ENCODE results near the gene MBD3. TPM values are rescaled to one million over a fixed set of nuclear protein-coding genes. Genes with fewer than 3 reads are reported as not detected.

MBD3 gene
- total RNA-seq, 2 experiments from 2014 or later, result 34.3 to 35.2 TPM

GRCh38 chr19:1590641-1591397 lies 1.8 kb downstream of the MBD3 start:
- ATAC-seq (ENCODE audit: poor library complexity) (no peak), DNase-seq (peak in 6 of 14 experiments; percentile 21 to 58 (median 28))
- H3K27me3 ChIP-seq (ENCODE audit: control insufficient read depth in 1 of 2, insufficient read depth in 2 of 2, low read length in 2 of 2), result no peaks in the 10 kb centered on the region
- peaks cover 2% of the 10 kb centered on the region for H3K36me3 ChIP-seq (ENCODE audit: insufficient read depth, low read length)
- H3K4me3 ChIP-seq (ENCODE audit: low read length), result peak overlapping the region; percentile 88
- intact Hi-C loops (cut with DNase I, micrococcal nuclease), result loop anchor here in 1 of 2 experiments (2.0 kb wide), 1 partner anchor 22 kb away; the partner anchor contains the start of gene MEX3D
- H3K4me3 Mint-ChIP-seq, result peak overlapping the region; percentile 86
- H3K4me1 Mint-ChIP-seq (ENCODE audit: low read depth), result peaks cover 25% of the 10 kb centered on the region
- H3K36me3 Mint-ChIP-seq (ENCODE audit: low read depth), result peaks cover 15% of the 10 kb centered on the region
- ChIA-PET POLR2A (interaction anchor here (1.2 to 1.9 kb wide), 2 partner anchors 15 to 62 kb away, joined by 4 to 13 read pairs; partner anchors contain the start of genes TCF3 and UQCR11), CTCF (interaction anchor here (0.6 to 2.0 kb wide), 7 partner anchors 15 to 1837 kb away, joined by 3 to 10 read pairs (median 4); no protein-coding TSS in a partner anchor)
- TF ChIP-seq CTCF (IDR thresholded peaks at IDR 0.05), result no peak
- H3K27ac ChIP-seq (ENCODE audit: low read depth in 1 of 2, low read length in 2 of 2), result peak overlapping the region in 1 of 2 donors; percentile 37
- no peaks in the 10 kb centered on the region for H3K9me3 Mint-ChIP-seq
- peaks cover 33% of the 10 kb centered on the region for H3K4me1 ChIP-seq (ENCODE audit: insufficient read depth, low read length)
- no peaks in the 10 kb centered on the region for H3K27me3 Mint-ChIP-seq
- no peaks in the 10 kb centered on the region for H3K9me3 ChIP-seq (ENCODE audit: control insufficient read depth in 1 of 2, insufficient read depth in 1 of 2, low read length in 2 of 2)
- H3K27ac Mint-ChIP-seq, result peak overlapping the region; percentile 80

GRCh38 chr19:1587872-1588271 lies 4.8 kb downstream of the MBD3 start:
- no peak for TF ChIP-seq CTCF (IDR thresholded peaks at IDR 0.05)
- Histone ChIP-seq H3K27ac (ENCODE audit: low read depth in 1 of 2, low read length in 2 of 2) (no peak overlapping the region), H3K4me1 (ENCODE audit: insufficient read depth, low read length) (peaks cover 34% of the 10 kb centered on the region), H3K9me3 (ENCODE audit: control insufficient read depth in 1 of 2, insufficient read depth in 1 of 2, low read length in 2 of 2) (no peaks in the 10 kb centered on the region), H3K4me3 (ENCODE audit: low read length) (no peak overlapping the region), H3K36me3 (ENCODE audit: insufficient read depth, low read length) (peaks cover 10% of the 10 kb centered on the region), H3K27me3 (ENCODE audit: control insufficient read depth in 1 of 2, insufficient read depth in 2 of 2, low read length in 2 of 2) (no peaks in the 10 kb centered on the region)
- Mint-ChIP-seq H3K4me3 (peak overlapping the region; percentile 15), H3K27me3 (no peaks in the 10 kb centered on the region), H3K9me3 (no peaks in the 10 kb centered on the region), H3K4me1 (ENCODE audit: low read depth) (peaks cover 23% of the 10 kb centered on the region), H3K36me3 (ENCODE audit: low read depth) (peaks cover 17% of the 10 kb centered on the region), H3K27ac (no peak overlapping the region)
- ATAC-seq (ENCODE audit: poor library complexity) (no peak), DNase-seq (no peak)
- ChIA-PET POLR2A (no interaction called here), CTCF (no interaction called here)
- intact Hi-C loops (cut with DNase I, micrococcal nuclease), result no loop called here

DNA sequence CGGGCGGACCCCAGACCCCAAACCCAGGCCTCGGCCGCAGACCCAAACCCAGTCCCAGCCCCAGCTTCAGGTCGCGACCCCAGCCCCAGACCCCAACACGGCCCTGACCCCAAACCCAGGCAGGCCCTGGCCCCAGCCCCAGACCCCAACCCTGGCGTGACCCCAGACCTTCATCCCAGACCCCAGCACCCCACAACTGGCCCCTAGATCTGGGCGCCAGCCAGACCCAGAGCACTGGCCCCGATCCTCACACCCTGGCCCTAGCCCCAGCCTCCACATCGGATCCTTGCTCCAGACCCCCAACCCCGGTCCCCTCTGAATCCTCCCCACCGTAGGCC lies 7.5 kb downstream of the MBD3 start:
- Mint-ChIP-seq H3K27me3 (no peaks in the 10 kb centered on the region), H3K36me3 (ENCODE audit: low read depth) (peaks cover 35% of the 10 kb centered on the region), H3K4me1 (ENCODE audit: low read depth) (peaks cover 9% of the 10 kb centered on the region), H3K9me3 (no peaks in the 10 kb centered on the region), H3K4me3 (no peak overlapping the region), H3K27ac (no peak overlapping the region)
- ATAC-seq (ENCODE audit: poor library complexity) (no peak), DNase-seq (no peak)
- intact Hi-C loops (cut with DNase I, micrococcal nuclease), result no loop called here
- Histone ChIP-seq H3K4me3 (ENCODE audit: low read length) (no peak overlapping the region), H3K27me3 (ENCODE audit: control insufficient read depth in 1 of 2, insufficient read depth in 2 of 2, low read length in 2 of 2) (no peaks in the 10 kb centered on the region), H3K36me3 (ENCODE audit: insufficient read depth, low read length) (peaks cover 36% of the 10 kb centered on the region), H3K4me1 (ENCODE audit: insufficient read depth, low read length) (peaks cover 14% of the 10 kb centered on the region), H3K27ac (ENCODE audit: low read depth in 1 of 2, low read length in 2 of 2) (no peak overlapping the region), H3K9me3 (ENCODE audit: control insufficient read depth in 1 of 2, insufficient read depth in 1 of 2, low read length in 2 of 2) (no peaks in the 10 kb centered on the region)
- ChIA-PET POLR2A (no interaction called here), CTCF (no interaction called here)
- no peak for TF ChIP-seq CTCF (IDR thresholded peaks at IDR 0.05)
